Head of caudate nucleus (tissue), 42 donors: ENCODE data around the gene DEPDC5.
"Not testable (repeated sequence)": the region's sequence is repeated elsewhere in the genome, so short reads cannot be mapped to it uniquely, and the experiment has no call there.

Source experiments
- DNase-seq, 42 donors: peaks; one replicate each; pipeline versions ENCODE4 v3.0.0 to v3.0.0-alpha.2; 2020 to 2021; ENCODE audit warnings: mixed read lengths in 7 of 42
- intact Hi-C: fragments of 100-400 bp; cut with DNase I; formaldehyde crosslinking; loops from one replicate; pipeline ENCODE4 v1.15.0; 2022

The DEPDC5 gene

DNA sequence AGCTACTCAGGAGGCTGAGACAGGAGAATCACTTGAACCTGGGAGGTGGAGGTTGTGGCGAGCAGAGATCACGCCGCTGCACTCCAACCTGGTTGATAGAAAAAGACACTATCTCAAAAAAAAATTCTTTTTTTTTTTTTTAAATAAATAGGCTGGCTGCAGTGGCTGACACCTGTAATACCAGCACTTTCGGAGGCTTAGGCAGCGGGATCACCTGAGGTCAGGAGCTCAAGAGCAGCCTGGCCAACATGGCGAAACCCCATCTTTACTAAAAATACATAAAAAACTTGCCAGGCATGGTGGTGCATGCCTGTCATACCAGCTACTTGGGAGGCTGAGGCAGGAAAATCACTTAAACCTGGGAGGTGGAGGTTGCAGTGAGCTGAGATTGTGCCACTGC, 47.0 kb downstream of the DEPDC5 start:
- DNase-seq, intact Hi-C loops: not testable (repeated sequence)

DNA sequence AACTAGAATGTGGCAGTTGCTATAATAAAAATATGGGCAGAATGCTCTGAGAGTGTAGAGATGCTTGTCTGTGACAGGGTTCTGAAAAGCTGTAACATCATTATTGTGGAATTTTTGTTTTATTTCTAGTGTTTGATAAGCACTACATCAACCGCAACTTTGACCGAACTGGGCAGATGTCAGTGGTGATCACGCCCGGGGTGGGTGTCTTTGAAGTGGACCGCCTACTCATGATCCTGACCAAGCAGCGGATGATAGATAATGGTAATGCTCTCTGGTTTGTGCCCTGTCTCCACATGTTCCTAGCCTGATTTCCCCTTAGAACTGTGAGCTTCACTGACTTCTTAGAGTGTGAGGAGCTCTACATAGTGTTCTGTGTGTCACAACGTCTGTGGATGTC, 48.8 kb downstream of the DEPDC5 start:
- DNase-seq = no peak
- intact Hi-C loops = no loop called here

DNA sequence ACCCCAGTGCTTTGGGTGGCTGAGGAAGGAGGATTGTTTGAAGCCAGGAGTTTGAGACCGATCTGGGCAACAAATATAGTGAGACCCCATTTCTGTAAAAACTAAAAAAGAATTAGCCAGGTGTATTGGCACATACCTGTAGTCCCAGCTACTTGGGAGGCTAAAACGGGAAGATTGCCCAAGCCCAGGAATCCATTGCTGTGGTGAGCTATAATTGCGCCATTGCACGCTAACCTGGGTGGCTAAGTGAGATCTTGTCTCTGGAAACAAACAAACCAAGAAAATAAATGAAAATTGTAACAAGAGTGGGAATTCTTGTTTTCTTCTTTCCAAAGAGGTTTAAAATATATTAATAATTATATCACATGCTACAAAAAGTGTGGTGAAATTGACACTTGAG, 52.9 kb downstream of the DEPDC5 start:
- peak in 1 of 42 donors; percentile 22 for DNase-seq
- intact Hi-C loops = no loop called here

DNA sequence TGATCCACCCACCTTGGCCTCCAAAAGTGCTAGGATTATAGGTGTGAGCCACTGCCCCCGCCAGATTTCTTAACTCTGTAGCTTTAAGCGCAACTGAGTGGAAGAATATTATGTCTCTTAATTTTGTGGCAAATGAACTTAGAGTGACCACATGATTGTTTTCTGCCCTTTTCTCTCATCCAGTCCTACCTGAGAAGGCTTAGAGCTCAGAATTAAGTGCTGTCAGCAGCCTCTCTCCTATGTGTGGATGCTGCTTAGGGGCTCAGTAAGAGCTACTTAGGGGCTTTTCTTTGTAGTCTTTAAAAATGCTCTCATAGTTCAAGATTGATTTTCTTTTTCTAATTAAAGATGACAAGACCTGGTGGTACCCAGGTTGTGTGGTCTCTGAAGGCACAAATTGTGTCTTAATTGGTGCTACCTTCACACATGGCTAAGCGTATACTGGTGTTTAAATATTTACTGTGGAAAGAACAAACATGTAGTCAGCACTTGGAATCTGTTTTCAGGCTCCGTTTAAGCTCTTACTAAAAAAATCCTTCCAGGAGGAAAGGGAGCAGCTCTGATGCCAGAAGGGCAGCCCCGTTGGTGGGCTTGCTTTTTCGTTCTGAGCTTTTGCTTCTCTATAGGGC, 59.3 kb downstream of the DEPDC5 start:
- intact Hi-C loops = no loop called here
- DNase-seq = no peak

DNA sequence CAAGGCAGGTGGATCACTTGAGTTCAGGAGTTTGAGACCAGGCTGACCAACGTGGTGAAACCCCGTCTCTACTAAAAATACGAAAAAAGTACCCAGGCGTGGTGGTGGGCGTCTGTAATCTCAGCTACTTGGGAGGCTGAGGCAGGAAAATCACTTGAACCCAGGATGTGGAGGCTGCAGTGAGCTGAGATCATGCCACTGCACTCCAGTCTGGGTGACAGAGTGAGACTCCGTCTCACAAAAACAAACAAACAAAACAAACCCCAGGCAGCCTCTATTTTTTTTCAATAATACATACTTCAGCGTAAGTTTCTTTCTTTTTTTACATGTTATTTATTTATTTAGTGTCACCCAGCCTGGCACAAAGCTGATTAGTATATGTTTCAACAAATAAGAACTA, 60.1 kb downstream of the DEPDC5 start:
- intact Hi-C loops, DNase-seq: not testable (repeated sequence)

DNA sequence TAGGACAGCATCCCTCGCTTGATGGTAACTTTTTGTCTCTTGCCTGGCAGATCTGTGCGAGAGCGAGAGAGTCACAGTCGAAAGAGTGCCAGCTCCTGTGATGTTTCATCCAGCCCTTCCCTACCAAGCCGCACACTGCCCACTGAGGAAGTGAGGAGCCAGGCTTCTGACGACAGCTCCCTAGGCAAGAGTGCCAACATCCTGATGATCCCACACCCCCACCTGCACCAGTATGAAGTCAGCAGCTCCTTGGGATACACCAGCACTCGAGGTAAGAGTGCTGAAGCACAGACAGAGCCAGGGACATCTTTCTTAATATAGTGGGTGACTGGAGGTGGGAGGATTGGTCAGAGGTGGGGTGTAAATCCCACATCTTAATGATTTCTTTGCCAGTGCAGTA, 61.1 kb downstream of the DEPDC5 start:
- no peak for DNase-seq
- intact Hi-C loops = no loop called here

DNA sequence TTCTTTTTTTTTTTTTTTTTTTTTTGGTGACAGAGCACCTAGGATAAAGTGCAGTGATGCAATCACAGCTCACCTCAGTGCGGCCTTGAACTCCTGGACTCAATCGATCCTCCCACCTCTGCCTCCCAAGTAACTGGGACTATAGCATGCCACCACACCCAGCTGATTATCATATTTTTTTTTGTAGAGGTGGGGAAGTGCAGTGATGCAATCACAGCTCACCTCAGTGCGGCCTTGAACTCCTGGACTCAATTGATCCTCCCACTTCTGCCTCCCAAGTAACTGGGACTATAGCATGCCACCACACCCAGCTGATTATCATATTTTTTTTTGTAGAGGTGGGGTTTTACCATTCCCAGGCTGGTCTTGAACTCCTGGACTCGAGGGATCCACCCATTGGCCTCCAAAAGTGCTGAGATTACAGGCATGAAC, 61.6 kb downstream of the DEPDC5 start:
- intact Hi-C loops, DNase-seq: not testable (repeated sequence)

DNA sequence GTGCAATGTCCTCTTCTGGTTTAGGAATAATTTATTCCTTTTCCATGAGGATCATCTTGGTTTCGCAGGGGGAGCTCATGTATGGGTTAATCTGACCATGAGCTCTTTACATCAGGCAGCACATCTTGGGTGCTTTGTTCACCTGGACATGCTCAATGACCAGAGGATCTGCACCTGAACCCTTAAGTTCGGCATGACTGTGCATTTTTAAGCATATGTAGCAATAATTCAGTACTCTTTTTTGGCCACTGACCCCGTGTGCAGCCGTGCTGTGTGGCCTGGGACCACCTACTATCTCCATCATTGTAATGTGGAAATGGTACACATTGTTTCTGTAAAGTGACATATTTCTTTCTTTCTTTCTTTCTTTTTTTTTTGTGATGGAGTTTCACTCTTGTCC, 62.9 kb downstream of the DEPDC5 start:
- no peak for DNase-seq
- intact Hi-C loops = no loop called here

DNA sequence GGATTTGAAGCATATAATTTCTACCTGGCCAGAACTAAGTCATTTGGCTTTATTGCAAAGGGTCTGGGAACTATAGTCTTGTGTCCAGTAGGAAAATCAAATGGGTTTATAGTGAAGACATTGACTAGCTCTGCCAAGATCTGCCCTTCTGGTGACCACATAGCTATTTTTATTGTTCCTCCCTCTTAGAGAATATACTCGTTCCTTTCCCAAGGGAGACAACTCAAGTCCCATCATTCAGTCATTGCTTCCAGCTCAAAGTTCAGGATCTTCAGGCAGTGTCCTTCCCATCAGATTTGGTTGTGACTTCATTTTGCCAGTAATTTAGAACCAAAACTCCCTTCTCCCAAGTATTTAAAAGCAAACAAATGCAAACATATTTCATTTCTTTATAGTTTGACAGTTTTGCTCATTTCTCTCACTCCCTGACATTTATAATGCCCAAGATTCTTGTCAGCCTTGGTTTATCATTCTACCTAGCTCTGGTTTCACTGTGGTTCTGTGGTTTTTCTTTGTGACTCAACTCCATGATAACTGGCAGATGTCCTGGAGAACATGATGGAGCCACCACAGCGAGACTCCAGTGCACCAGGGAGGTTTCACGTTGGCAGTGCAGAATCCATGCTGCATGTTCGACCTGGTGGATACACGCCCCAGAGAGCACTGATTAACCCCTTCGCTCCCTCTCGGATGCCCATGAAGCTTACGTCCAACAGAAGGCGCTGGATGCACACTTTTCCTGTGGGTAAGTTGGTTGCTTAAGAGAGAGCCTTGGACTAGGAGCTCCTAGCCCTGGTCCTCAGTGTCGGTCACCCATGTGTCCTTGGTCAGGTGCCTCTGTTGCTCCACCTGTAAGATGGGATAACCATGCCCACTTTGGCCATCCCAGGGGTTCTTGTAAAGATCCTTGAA, 64.9 kb downstream of the DEPDC5 start:
- intact Hi-C loops = no loop called here
- no peak for DNase-seq

DNA sequence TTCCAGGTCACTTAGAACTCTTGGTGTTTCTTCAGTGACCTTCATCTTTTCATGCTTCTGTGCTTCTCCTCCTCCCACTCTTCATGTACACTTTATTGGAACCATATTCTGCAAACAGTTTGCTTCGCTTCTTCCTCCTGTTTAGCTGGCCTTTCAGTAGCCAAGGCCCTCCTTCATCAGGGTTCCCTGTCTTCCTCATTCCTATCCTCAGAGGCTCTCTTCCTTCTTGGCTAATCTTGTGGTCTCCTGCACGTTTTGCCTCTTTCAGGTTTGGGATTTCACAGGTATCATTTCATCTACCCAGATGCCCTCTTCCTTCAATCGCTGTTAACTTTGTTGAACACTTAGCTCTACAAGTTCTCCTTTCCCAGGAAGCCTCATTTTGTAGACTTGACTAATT, 66.8 kb downstream of the DEPDC5 start:
- intact Hi-C loops = no loop called here
- no peak for DNase-seq

DNA sequence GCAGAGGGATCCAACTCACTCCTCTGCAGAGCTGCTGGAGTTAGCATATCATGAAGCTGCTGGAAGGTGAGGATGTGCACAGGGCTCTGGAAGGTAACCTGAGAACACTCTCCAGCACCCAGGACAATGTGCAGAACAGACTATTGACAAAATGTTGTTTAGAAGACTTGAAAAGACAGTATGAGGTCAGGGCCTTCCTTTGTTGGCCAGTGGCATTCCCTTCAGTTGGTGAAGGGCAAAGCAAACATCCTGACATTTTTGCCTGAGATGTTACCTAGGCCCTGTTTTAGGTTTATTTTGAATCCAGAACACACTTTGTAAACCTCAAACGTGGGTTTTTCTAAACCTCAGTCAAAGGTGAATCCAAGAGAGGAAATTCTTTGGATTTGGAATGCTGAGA, 67.8 kb downstream of the DEPDC5 start:
- DNase-seq = no peak
- intact Hi-C loops = no loop called here

DNA sequence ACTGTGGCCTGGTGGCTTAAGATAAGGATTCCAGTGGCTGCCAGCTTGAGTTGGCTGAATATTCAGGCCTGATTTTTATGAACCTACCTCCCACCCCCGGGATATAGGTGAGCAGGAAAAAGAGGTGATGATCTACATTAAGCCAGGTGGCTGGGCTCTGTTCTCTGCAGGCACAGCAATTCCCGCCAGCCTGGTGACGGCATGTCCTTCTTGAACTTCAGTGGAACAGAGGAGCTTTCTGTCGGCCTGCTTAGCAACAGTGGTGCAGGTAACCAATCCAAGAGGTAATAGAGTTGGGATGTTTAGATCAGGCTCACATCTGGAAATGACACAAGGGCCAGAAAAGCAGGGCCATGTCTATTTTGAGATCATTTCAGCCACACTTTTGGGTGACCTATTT, 68.7 kb downstream of the DEPDC5 start:
- DNase-seq = no peak
- intact Hi-C loops = no loop called here

DNA sequence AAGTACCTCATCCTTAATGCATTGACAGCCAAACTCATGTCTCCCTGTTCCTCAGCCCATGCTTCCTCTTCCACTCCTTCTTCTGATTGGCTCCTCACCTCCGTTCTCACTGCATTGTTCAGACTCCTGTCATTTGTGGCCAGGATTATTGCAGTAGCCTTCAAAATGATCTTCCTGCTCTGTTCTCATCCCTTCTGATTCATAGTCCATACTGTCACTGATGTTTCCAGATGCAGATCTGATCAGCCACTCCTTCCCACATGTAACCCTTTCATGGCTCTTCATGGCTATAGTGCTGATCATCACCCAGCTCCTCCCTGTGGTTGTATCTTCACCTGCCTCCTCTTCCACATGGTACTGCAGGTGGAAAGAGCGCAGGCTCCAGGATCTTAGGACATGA, 71.7 kb downstream of the DEPDC5 start:
- intact Hi-C loops = no loop called here
- no peak for DNase-seq

DNA sequence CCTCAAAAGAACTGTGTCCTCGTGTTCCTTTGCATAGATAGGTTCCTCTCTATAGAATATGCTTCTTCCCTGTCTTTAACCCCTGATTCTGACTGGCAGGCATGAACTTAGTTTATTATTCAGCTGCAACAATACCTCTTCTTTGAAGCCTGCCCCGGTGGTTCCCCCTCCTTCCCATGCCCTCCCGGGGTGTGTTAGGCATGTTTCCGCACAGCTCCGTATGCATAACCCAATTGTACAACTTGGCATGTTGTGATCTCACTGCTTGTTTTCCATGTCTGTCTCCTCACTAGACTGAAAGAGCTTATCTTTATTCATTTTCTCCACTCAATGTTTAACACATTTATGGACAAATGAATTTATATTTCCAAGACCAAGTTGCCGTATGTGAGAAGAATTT, 72.6 kb downstream of the DEPDC5 start:
- intact Hi-C loops = no loop called here
- DNase-seq = peak in 34 of 42 donors; percentile 6 to 73 (median 44)

DNA sequence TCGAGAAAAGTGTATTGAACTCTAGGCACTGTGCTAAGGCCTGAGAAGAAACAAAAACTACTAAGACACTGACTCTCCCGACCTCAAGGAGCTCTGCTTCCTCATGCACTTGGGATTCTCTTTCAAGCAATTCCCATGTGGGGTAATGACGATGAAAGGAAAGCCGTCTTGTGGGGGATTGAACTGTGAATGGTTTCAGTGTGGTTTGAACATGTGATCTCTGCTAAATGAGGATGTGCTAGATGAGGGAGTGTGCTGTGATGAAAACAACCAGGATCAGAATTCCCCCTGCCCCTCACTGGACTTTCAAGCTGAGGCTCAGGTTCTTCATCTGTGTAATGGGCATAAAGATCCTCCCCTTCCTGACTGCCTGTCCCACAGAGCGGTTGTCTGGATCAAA, 74.9 kb downstream of the DEPDC5 start:
- intact Hi-C loops = no loop called here
- no peak for DNase-seq

DNA sequence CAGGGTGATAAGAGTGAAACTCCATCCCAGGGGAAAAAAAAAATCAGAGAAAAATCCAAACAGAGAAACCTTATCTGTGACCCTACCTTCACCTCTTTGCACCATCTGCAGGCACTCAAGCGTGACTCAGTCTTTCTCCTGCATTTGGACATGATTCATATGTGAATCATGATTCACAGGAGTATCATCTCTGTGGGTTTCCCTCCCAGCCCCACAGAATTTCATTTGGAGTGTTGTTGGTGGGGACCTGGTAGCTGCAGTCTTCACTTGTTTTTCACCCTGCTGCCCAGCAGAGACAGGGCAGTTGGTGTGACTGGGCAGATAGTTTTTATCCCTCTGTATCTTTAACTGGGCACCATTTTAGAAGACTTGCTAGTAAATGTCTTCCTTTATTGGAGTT, 75.7 kb downstream of the DEPDC5 start:
- intact Hi-C loops = no loop called here
- peak in 30 of 42 donors; percentile 20 to 82 (median 48) for DNase-seq

DNA sequence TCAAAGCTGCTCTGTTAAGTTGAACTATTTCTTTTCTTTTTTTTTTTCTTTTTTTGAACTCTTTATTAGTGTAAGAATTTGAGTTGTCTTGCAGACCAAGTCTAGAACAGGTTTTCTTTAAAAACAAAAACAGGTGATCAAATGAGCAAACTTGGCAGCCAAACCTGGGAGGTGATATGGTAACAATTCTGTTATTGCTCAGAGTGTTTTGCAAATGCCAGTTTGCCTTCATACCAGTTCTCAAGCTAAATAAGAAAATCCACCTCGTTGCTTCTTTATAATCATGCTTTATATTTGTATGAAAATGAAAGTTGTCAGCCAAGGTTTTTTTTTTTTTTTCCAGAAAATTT, 76.9 kb downstream of the DEPDC5 start:
- intact Hi-C loops = no loop called here

DNA sequence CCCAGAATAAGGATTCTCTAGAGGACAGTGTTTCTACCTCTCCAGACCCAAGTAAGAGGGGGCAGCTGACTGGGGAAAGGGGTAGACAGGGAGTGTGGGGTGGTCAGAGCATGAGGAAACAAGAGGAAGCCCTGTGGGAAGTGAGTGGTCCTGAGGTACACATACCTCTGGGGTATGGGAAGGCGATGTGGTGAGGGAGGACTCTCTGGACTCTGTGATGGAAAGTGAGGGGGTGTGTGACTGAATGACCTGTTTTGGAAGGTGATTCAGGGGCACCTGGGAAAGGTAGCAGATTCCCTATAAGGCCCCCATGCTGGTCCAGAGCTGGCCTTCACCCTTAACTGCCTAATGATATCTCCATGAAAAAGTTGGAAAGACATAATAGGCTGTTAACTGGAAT, 80.1 kb downstream of the DEPDC5 start:
- intact Hi-C loops = no loop called here
- DNase-seq = no peak

More for the DNA sequence above, 76.9 kb downstream of the DEPDC5 start:
- no peak for DNase-seq

DNA sequence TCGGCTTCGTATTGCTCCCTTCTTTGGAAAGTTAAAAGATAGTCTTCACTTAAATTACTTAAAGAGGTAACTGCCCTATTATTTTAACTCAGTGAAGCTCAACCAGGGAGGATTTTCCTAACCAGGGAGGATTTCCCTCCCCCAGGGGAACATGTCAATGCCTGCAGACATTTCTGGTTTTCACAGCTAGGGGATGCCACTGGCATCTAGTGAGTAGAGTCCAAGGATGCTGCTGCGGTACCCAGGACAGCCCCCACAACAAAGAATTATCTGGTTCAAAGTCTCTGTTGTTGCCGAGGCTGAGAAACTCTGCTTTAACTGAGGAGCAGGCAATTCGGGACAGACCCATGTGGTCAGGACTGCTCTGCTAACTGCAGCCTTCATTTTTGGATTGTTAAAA, 82.2 kb downstream of the DEPDC5 start:
- intact Hi-C loops = no loop called here
- DNase-seq = peak in 2 of 42 donors; percentile 13 to 14

DNA sequence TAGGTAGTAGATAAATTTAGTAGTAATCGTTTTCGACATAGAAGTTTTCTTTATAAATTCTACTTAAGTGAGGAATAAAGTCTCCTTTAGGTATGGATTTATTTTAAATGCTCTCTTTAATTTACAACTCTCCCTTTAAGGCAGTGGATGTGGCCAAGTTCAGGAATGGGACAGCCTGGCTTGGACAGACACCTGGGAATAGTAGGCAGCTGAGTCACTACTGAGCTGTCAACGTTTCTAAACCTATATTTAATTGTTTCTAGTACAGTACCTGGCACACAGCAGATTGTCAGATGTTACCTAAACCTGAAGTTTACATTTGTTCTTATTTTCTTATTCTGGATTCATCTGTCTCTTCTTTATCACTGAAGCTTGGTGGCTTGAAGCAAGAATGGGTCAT, 85.1 kb downstream of the DEPDC5 start:
- intact Hi-C loops = no loop called here
- DNase-seq = no peak

DNA sequence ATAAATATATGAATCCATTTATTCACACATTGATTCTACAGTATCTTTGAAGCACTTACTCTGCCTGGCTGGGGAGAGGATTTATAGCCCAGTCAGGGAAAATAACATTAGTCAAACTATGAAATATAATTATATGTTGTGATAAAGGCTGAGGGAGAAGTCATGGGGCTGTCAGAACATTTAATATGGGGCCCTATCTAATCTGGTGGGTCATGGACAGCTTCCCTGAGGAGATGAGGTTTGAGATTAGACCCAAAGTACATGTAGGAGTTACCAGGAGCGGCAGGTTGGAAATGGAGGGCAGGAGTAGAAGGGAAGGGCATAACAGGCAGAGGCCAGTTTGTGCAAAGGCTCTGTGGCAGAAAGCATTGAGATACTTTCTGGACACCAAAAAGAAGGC, 86.2 kb downstream of the DEPDC5 start:
- no peak for DNase-seq
- intact Hi-C loops = no loop called here
